ENCODE results near the gene DPP6.

Gene DPP6

GRCh38 chr7:154871928-154872750 lies 819.9 kb downstream of the DPP6 start:
- DNase-seq: no peak

DNA sequence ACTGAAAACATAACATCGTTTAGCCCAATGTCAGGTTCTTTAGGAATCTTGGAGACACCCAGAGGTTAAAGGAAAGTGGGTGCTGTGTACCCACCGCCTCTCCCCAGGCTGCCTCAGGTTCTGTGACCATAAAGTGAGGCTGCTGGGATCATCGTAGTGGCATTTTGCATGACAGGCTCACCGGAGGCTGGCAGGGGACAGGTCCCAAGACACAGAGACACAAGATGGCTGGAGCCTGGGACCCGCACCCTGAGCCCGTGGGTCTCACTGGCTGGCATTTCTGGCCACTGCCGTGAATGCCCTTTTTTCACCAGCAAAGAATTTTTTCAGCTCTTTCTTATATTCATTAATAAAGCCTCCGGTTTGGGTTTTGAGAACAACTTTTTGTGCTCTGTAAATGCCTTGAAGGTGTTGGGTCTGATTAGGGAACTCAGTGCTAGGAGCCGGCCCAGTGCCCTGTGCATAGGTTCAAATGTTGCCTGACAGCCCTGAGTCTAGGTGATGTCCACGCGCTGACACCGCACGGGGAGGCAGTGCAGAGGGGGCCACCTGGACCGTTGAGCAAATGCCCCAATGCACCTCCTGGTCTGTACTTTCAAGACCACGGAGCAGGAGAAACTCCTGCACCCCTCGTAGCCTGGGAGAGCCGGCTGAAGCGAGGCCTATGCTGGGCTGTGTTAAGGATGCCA lies 820.8 kb downstream of the DPP6 start:
- DNase-seq: no peak

DNA sequence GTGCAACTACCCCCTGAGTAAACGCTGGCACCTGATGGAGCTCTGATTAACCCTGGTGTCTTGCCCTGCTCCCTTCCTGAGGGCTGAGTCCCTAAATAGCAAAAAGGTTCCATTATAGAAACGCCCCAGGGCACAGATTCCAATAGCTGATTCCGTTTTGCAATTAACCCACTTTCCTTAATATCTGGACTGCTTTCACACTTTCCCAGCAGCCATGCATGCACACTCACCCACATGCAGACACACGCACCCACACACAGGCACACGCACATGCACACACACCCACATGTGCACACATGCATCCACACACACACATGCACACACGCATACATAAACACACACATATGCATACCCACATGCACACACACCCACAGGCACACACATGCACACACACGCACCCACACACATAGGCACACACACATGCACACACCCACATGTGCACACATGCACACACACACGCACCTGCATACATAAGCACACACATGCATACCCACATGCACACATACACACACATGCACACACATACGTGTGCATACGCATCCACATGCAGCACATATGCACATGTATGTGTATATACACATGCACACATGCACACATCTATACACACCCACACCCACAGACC lies 821.4 kb downstream of the DPP6 start:
- no peak for DNase-seq

- no peak for DNase-seq
Observed at GRCh38 chr7:154874409-154875113, 822.4 kb downstream of the DPP6 start.

DNA sequence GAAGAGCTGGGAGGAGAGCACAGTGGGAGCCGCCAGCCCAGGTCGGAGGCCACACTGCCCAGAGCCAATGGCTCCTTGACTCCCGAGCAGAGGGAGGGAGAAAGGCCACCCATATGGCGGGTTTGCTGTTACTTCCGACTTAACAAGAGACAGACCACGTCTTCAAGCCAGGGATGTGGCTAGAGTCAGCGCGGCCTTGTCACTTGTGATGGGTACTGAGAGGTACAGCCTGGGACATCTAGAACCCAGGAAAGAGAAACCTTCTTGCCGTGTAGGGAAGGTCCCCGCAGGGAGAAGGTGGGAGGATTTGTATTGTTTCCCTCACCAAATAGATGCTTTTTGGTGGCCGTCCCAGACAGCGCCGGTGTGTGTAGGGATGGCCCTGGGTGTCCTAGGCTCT lies 823.1 kb downstream of the DPP6 start:
- no peak for DNase-seq

DNA sequence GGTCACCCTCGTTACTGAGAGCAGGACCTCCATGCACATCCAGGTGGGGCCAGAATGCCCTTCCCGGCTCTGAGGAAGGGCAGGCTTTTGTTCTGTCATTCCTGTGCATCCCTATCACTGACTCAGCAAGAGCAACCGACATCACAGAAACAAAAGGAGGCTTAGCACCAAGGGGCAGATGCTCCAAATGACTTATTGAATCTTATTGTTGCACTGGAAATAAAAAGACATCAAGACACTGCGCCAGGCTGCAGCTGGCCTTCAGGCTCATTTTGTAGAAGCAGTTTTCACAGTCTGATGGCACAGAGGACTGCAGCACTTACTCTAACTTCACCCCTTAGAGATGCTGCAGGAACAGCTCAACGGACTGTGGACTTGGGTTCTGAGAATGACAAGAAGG lies 824.3 kb downstream of the DPP6 start:
- DNase-seq: no peak

GRCh38 chr7:154877031-154877430 lies 824.8 kb downstream of the DPP6 start:
- DNase-seq: no peak

- DNase-seq: no peak
Observed at GRCh38 chr7:154879629-154880028, 827.4 kb downstream of the DPP6 start.

GRCh38 chr7:154880513-154880912 lies 828.3 kb downstream of the DPP6 start:
- DNase-seq: no peak

DNA sequence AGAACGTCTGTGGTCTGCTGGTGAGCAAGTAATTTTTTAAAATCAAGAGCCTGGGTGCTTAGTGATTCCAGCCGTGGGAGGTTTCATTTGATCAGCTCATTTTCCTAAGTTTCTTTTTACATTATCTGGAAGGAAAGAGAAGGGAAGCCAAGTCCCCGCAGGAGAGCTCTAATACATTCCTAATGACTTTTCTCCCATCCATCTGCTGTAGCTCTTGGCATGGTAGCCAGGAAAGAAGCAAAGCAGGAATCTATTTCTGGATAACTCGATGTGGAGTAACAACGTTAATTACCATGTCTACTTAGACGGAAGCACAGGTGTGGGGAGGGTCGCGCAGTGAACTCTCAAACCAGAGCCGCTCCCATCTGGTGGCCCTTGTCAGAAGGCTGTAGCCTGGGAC lies 828.8 kb downstream of the DPP6 start:
- no peak for DNase-seq

DNA sequence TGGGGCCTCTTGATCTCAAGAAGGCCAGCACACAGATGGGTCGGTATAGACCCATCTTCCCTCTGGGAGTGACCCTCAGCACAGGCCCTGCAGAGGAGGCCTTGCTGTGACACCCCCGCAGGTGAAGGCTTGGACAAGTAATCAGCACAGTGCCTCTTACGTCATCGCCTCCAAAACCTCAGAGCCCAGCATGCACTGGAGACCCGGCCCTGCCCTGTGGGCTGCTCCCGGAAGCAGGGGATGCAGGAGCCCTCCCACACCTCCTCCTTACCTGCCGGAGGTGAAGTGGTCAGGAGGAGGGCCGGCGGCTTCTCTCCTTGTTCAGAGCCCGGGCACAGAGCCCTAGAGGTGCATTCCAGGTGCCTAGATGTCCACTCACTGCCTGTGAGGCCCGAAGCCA lies 829.3 kb downstream of the DPP6 start:
- DNase-seq: no peak

- DNase-seq: no peak
Observed at GRCh38 chr7:154882931-154883474, 830.8 kb downstream of the DPP6 start.

DNA sequence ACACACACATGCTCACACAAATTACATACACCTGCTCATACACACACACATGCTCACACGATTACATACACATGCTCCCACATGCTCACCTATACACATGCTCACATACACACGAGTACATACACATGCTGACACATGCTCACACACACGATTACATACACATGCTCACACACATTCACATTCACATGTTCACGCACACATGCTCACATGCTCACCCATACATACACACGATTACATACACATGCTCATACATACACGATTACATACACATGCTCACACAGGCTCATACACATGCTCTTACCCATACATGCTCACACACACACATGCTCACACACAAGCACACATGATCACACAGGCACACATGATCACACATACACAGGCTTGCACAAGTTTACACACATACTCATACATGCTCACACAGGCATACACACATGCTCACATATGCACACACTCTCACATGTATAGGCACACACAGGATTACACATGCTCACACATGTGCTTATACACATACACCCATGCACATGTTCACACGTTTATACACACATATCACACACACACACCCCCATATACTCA lies 832.2 kb downstream of the DPP6 start:
- no peak for DNase-seq

- no peak for DNase-seq
Observed at GRCh38 chr7:154886591-154886990, 834.4 kb downstream of the DPP6 start.

GRCh38 chr7:154888690-154889089 lies 836.5 kb downstream of the DPP6 start:
- DNase-seq: no peak

DNA sequence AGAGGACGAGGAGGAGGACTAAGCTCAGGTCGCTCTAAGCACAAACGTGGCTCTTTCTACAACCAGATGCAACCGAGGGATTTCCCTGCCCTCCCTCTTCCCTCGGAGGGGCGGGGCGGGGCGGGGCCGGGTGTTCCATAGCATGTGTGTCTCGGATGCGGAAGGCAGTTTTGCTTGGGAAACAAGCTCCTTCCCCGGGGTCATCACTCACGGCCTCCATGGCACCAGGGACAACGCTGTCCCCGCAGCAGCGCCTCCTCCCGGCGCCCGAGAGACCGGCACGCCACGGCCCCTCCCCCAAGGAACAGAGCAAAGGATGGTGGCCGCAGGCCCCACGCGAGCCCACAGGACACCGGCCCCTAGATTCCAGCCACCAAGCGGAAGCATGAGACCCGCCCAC lies 840.3 kb downstream of the DPP6 start:
- peak in 1 of 2 donors; percentile 1 for DNase-seq

DNA sequence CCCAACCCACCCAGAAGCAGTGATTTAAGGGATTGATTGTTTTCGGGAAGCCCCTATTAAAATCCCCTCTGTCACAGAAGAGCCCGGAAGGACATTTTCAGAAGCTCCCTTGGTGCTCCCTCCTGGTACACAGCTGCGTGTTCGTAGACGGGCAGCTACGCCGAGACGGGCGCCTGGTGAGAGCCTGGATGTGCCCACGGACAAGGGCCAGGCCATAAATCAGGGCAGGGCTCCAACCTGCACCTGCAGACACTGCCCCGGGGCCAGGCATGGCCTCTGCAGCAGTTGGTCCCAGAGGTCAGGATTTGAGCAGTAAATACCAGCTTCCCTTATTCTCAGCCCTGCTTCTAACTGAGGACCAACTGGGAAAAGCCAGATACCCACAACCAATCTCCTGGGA lies 843.9 kb downstream of the DPP6 start:
- no peak for DNase-seq

DNA sequence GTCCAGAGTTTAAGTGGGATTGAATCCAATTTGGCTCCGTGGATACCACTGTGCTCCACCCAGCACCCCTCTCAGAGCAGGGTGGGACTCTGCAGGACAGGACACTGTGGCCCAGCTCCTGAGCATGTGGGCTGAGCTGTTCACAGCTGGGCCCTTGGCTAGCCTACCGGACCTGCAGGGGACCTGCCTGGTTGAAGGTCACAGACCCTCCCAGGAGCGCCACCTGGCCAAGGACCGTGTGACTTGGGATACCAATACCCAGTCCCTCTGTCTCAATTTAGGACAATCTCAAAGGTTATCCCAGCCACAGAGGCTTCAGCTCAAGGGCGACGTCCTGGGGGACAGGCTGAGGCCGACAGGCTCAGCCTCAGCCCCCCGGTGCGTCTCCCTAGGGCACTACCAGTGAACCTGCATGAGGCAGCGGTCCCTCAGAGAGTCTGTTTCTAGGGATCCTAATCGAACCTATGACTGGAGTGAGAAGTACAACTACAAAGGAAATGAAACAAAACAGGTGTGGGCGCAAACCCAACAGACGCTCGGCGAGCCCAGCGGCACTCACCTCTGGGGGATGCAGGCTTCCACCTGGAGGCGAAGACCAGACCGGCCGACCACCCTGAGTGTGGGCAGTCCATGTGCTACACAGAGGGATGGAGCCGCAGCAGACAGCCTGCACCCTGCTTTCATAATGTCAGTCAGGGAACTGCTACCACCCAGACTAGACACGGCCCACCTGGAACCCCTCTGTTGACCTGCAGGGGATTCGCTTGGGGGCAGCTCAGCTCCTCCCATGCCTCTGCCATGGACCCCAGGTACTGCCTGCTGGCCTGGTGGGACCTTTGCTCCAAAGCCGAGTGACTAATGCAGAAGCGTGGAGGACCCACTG lies 847.0 kb downstream of the DPP6 start:
- no peak for DNase-seq

GRCh38 chr7:154899862-154900261 lies 847.7 kb downstream of the DPP6 start:
- DNase-seq: no peak

DNA sequence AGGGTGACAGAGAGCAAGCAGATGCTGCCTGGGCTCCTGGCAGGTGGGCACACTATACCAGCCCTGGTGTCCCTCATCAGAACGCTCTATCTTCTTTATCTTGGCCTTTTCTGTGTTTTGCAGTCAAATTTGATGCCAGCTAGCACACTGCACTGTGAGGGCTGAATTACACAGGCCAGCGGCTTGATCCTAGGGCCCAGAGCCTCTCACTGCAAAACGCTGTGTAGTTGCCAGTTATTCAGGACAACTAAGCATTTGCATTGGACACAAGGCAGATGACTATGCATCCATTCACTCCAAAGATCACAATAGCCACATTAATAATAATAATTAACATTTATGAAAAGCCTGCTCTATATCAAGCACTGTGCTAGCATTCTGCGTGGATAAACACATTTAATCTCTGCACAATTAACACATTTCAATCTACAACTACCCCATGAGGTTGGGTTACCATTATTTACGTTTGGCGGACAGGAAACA lies 850.4 kb downstream of the DPP6 start:
- DNase-seq: no peak

- no peak for DNase-seq
Observed at GRCh38 chr7:154903083-154903731, 851.0 kb downstream of the DPP6 start.

All from stimulated activated CD4-positive, alpha-beta T cell treated with anti-CD3 and anti-CD28 coated beads, Interleukin-2, amount 100 ng/mL, for 24 hours (primary cell).